Activated B cell treated with CpG ODN at 0.5 μM for 24 hours (primary cell): ENCODE data around the gene ABLIM2. TPM values are rescaled to one million over a fixed set of nuclear protein-coding genes. Genes with fewer than 3 reads are reported as not detected.

Experiments
- ATAC-seq: fragments of 200-7000 bp; cut with Tn5 transposase; one replicate; pipeline ENCODE4 v1.10.0; 2021; ENCODE audit warnings: low read depth, mild to moderate bottlenecking, moderate library complexity
- CTCF ChIA-PET: fragments of 350-600 bp; sonication (Branson Sonifier 250); formaldehyde crosslinking; loops from one replicate; lab custom pipeline; 2021; ENCODE audit warnings: antibody characterized with exemption; lab: Charles Lee
- POLR2A ChIA-PET: fragments of 350-600 bp; sonication (Branson Sonifier 250); formaldehyde crosslinking; loops from one replicate; lab custom pipeline; 2021; ENCODE audit warnings: antibody characterized with exemption; lab: Charles Lee
- DNase-seq: peaks from one replicate; pipeline ENCODE4 v3.0.0; 2022
- H3K27ac Mint-ChIP-seq: one replicate; pipeline ENCODE4 v1.8.0; 2020; ENCODE audit warnings: mixed read lengths
- H3K27me3 Mint-ChIP-seq: one replicate; pipeline ENCODE4 v1.8.0; 2021; ENCODE audit warnings: mixed read lengths
- H3K36me3 Mint-ChIP-seq: one replicate; pipeline ENCODE4 v1.8.0; 2021; ENCODE audit warnings: low read depth, mixed read lengths
- H3K4me1 Mint-ChIP-seq: one replicate; pipeline ENCODE4 v1.8.0; 2021; ENCODE audit warnings: mixed read lengths
- H3K4me3 Mint-ChIP-seq: one replicate; pipeline ENCODE4 v1.8.0; 2020; ENCODE audit warnings: mild to moderate bottlenecking, mixed read lengths
- H3K9me3 Mint-ChIP-seq: one replicate; pipeline ENCODE4 v1.8.0; 2020; ENCODE audit warnings: mixed read lengths
- intact Hi-C: fragments of 100-400 bp; cut with micrococcal nuclease; formaldehyde crosslinking; loops from one replicate; pipeline ENCODE4 v1.15.1; 2024
- total RNA-seq: library from RNA; stranded (reverse); gene quantifications from 2 replicates; pipeline ENCODE4 v1.2.3, GENCODE V29; 2022
- TF ChIP-seq, protein P1 (sequence below): fragments of 200-600 bp; IDR thresholded peaks from one replicate; pipeline ENCODE4 v1.8.0; 2022; ENCODE audit warnings: antibody characterized with exemption, mild to moderate bottlenecking

ABLIM2 gene
- total RNA-seq, 1 donor from 2014 or later: 5.2 TPM

DNA sequence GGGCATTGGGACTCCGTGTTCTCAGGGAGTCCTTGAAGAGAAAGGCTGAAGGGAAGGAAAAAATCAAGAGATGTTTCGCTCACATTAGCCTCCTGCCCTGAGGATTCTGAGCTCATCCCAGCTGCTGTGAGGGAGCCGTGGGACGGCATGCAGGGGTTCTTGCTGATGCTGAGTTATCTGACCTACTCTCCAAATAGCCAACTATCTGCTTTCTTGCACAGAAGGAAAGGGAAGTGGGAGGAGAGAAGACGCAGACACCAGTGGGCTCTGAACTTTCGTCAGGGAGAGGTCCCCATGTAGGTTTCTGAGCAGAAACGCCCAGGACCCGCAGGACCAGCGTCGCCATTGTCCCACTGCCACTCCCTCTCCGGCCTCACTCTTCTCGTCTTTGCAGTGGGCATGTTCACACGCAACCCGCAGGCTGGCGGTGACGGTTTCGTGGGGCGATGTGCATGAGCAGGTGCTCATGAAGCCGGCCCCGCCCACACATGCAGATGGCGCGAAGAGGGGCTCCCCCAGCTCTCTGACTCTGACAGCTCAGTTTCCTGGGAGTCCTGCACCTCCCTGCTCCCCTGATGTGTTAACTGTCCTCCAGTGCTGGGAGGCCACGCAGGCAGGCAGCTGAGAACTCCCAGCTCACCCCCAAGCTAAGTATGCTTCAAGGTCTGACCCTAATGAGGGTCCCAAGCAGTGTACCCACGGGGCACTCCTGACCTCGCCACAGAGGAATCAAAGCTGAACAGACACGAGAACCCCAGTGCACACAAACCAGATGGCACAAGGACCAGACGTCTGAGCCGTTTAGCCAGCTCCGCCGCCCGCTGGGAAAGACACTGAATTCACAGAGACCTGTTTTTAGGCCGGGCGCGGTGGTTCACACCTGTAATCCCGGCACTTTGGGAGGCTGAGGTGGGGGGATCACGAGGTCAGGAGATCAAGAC lies 13.6 kb upstream of the ABLIM2 start:
- Mint-ChIP-seq H3K9me3 (peaks cover 4% of the 10 kb centered on the region), H3K4me1 (peaks cover 25% of the 10 kb centered on the region), H3K36me3 (no peaks in the 10 kb centered on the region), H3K27ac (peak overlapping the region; percentile 72), H3K27me3 (no peaks in the 10 kb centered on the region), H3K4me3 (peak overlapping the region; percentile 71)
- POLR2A ChIA-PET: interaction anchor here (0.7 to 2.7 kb wide), 10 partner anchors 10 to 56 kb away, joined by 3 to 59 read pairs (median 6); partner anchors contain the start of genes ABLIM2 and SH3TC1
- TF ChIP-seq, protein P1, sequence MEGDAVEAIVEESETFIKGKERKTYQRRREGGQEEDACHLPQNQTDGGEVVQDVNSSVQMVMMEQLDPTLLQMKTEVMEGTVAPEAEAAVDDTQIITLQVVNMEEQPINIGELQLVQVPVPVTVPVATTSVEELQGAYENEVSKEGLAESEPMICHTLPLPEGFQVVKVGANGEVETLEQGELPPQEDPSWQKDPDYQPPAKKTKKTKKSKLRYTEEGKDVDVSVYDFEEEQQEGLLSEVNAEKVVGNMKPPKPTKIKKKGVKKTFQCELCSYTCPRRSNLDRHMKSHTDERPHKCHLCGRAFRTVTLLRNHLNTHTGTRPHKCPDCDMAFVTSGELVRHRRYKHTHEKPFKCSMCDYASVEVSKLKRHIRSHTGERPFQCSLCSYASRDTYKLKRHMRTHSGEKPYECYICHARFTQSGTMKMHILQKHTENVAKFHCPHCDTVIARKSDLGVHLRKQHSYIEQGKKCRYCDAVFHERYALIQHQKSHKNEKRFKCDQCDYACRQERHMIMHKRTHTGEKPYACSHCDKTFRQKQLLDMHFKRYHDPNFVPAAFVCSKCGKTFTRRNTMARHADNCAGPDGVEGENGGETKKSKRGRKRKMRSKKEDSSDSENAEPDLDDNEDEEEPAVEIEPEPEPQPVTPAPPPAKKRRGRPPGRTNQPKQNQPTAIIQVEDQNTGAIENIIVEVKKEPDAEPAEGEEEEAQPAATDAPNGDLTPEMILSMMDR: no peak
- intact Hi-C loops: loop anchor here (1.0 to 2.0 kb wide), 5 partner anchors 10 to 55 kb away; partner anchors contain the start of genes ABLIM2 and SH3TC1
- CTCF ChIA-PET: interaction anchor here (1.2 to 1.7 kb wide), 3 partner anchors 9 to 20 kb away, joined by 3 to 13 read pairs (median 5); no protein-coding TSS in a partner anchor
- peak; percentile 67 for DNase-seq
- ATAC-seq: peak; percentile 82

DNA sequence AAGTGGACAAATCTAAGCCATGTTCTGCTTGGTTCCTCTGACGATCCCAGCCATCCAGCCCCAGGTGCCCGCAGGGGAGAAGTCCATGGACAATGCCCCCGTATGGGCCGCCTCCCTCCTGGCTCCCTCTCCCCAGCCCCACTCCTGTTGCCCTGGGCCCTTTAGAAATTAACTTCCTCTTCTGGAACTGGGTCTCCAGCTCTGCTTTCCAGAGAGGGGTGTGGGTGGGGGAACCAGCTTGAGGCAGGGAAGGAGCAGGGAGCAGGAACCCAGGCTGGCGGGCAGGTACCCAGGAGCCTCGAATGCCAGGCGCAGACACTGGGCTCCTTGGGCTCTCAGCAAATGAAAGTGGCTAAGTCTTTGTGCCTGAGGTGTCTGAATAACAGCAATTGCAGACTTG lies 12.7 kb upstream of the ABLIM2 start:
- ATAC-seq: no peak

GRCh38 chr4:8170341-8170740 lies 11.7 kb upstream of the ABLIM2 start:
- no peak for DNase-seq
- CTCF ChIA-PET: no interaction called here
- no peak for ATAC-seq
- Mint-ChIP-seq H3K27me3 (no peaks in the 10 kb centered on the region), H3K27ac (no peak overlapping the region), H3K4me1 (peaks cover 25% of the 10 kb centered on the region), H3K4me3 (no peak overlapping the region), H3K9me3 (peaks cover 4% of the 10 kb centered on the region), H3K36me3 (no peaks in the 10 kb centered on the region)
- TF ChIP-seq, protein P1: no peak
- POLR2A ChIA-PET: interaction anchor here (1.8 kb wide), 1 partner anchor 29 kb away, joined by 6 read pairs; the partner anchor contains the start of gene SH3TC1
- intact Hi-C loops: no loop called here

More for the DNA sequence above, 12.7 kb upstream of the ABLIM2 start:
- Mint-ChIP-seq H3K36me3 (no peaks in the 10 kb centered on the region), H3K9me3 (peaks cover 4% of the 10 kb centered on the region), H3K27me3 (no peaks in the 10 kb centered on the region), H3K4me3 (no peak overlapping the region), H3K4me1 (peaks cover 20% of the 10 kb centered on the region), H3K27ac (peak overlapping the region; percentile 72)
- ChIA-PET POLR2A (interaction anchor here (2.7 kb wide), 1 partner anchor 9 kb away, joined by 59 read pairs; no protein-coding TSS in a partner anchor), CTCF (interaction anchor here (1.7 kb wide), 1 partner anchor 21 kb away, joined by 13 read pairs; no protein-coding TSS in a partner anchor)
- intact Hi-C loops: no loop called here
- no peak for DNase-seq
- TF ChIP-seq, protein P1: no peak

DNA sequence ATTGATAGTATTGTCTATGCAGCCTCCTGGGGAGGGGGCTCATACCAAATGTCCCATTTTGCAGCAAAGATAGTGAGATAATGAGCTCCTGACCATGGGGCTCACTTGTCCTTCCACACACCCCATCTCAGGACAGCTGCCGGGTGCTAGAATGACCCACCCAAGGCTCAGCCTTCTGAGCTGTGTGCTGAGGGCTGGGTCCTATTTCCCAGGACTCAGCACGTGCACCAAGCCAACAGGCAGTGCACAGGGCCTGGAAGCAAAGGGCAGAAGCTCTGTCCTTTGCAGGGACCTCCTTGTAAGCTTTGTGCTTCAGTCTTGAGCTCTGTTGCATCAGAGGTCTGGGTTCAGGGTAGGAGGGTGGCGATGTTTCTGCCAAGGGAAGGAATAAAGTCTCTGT lies 11.2 kb upstream of the ABLIM2 start:
- Mint-ChIP-seq H3K36me3 (no peaks in the 10 kb centered on the region), H3K9me3 (peaks cover 4% of the 10 kb centered on the region), H3K4me1 (peaks cover 31% of the 10 kb centered on the region), H3K4me3 (no peak overlapping the region), H3K27ac (no peak overlapping the region), H3K27me3 (no peaks in the 10 kb centered on the region)
- TF ChIP-seq, protein P1: no peak
- CTCF ChIA-PET: no interaction called here
- DNase-seq (no peak), ATAC-seq (no peak)
- POLR2A ChIA-PET: interaction anchor here (1.8 kb wide), 1 partner anchor 29 kb away, joined by 6 read pairs; the partner anchor contains the start of gene SH3TC1
- intact Hi-C loops: no loop called here
